Hematopoietic multipotent progenitor cell treated with erythropoietin and hydrocortisone succinate and interleukin-3 and kit ligand, for 15 days (in vitro differentiated cells): ENCODE measurements around the gene SCAF8.
"Not testable (repeated sequence)": the region's sequence is repeated elsewhere in the genome, so short reads cannot be mapped to it uniquely, and the experiment has no call there.

ENCODE experiments used
- DNase-seq: peaks from one replicate; pipeline ENCODE4 v3.0.0-alpha.2; 2015; ENCODE audit warnings: low spot score

The SCAF8 gene

DNA sequence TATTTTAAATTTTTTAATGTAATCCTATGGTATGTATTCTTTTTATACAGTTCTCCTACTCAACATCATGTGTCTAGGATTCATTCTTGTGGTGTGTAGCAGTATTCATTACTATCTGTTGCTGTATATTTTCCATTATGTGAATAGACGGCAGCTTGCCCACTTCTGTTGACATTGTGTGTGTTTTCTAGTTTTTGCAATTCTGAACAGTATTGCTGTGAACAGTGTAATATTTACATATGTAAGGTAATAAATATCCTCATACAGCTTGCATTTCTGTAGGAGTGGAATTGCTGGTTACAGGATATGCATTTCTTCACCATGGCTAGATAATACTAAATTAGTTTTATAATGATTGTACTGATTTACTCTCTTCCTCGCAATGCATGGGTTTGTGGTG is 51.9 kb downstream of the SCAF8 start:
- DNase-seq = no peak

DNA sequence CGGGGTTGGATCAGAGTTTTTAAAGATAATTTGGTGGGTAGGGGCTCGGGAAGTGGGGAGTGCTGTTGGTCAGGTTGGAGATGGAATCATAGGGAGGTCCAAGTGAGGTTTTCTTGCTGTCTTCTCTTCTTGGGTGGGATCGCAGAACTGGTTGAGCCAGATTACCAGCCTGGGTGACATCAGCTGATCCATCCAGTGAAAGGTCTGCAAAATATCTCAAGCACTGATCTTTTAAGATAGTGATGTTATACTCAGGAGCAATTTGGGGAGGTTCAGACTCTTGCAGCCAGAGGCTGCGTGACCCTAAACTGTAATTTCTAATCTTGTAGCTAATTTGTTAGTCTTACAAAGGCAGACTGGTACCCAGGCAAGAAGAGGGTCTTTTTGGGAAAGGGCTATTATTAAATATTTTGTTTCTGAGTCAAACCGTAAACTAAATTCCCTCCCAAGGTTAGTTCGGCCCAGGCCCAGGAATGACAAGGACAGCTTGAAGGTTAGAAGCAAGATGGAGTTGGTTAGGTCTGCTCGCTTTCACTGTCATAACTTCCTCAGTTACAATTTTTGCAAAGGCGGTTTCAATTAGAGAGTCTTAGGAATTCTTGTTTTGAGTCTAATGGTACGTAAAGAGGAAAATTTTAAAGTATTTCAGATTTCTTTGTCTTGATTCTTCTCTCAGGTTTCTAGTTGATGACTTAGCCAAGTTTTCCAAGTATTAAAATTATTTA is 53.1 kb downstream of the SCAF8 start:
- no peak for DNase-seq

GRCh38 chr6:154791556-154792317 is 58.5 kb downstream of the SCAF8 start:
- DNase-seq = no peak

DNA sequence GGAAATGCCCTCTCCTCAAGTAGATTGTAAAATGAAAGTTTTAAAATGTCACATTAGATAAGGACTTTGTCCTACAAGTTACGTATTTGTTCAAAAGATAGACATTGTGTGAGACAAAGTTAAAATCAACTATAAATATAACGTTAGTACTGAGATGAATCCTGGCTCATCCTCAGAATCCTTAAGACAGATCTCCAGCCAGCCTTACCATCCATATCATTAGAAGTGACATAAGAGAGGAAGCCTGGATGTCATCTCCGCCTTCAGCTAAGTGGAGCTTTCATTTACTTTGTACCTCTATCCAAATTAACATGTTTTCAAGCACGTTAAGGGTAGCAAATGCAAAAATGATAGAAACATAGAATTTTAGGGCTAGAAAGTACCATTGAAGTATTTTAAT is 59.1 kb downstream of the SCAF8 start:
- no peak for DNase-seq

DNA sequence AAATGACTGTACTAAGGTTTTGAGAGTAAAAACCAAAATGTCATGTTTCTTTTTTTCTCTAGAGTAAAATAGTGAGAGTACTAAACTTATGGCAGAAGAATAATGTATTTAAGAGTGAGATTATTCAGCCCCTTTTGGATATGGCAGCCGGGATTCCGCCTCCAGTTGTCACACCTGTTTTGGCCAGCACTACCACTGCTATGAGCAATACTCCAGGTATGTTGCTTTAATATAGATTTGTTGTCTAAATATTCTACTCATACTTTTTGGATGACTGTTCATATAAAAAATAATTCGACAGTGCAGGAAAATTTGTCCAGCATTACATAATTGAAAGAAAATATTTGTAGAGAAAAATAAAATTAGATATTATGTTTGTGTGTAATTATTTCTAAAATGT is 59.5 kb downstream of the SCAF8 start:
- DNase-seq = no peak

DNA sequence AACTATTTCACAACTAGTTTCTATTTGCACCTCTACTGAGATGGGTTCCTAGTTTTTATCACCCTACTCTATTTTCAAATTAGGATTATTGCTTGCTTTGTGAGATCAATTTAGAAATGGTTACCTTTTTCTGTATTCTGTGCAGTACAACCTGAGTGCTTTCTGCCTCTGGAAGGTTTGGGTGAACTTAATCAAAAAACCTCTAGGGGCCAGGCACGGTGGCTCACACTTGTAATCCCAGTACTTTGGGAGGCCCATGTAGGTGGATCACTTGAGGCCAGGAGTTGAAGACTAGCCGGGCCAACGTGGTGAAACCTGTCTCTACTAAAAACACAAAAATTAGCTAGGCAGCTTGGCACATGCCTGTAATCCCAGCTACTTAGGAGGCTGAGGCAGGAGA is 63.3 kb downstream of the SCAF8 start:
- DNase-seq = no peak

DNA sequence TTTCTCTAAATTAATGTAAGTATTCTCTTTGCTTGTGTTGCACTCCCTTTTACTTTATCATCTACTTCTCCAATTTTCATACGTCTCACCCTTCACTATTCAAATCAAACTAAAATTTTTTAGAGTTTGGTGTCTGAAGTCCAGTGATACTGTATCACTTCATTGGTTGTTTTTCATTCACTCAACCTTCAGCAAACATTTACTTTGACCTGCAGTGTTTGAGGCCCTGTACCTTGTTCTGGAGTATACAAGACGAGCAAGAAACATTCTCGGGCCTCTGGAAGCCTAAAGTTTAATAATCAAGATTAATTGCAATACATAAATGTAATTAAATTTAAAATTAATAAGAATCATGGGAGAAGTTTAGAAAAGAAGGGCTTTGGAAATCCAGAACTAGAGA is 64.6 kb downstream of the SCAF8 start:
- no peak for DNase-seq

DNA sequence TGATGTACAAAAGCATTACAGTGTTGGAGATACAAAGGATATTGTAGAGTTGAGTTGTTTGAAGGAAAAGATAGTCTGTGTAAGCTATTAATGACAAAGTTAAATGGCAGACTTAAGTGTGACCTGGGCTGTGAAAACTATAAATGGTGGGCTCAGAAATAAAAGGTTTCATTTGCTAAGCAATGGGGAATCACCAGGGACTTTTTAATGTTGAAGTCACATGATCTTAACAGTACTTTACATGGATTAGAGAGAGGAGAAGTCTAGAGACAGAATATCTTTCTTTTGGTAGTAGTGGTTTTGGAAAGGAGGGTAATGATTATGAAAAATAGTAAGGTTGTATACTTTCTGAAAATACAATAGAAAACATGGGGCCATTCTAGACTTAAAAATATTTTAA is 67.1 kb downstream of the SCAF8 start:
- DNase-seq = no peak

DNA sequence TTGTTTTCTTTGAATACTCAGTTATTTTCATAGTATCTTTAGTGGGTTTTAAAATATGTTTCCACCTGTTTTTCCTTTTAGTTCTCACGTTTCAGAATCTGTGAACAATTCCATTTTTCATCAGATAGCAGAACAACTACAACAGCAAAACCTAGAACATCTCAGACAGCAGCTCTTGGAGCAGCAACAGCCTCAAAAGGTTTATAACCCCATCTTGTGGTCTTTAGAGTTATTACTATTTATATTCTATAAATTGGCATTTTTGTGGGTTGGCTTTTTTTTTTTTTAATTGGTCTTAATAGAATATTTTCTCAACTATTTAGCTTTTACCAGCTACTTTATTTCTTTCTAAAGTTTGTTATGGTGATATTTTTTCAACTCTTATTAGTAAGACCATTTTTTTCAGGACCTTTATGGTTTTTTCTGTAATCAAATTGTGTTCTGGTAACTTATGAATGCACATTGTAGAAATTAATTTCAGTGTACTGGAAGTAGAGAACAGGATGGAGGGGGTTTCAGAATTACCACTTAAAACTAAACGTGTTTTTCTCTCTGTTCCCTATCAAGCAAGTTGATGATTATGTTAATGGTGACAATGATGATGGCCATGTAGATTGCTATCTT is 72.2 kb downstream of the SCAF8 start:
- peak; percentile 75 for DNase-seq

- DNase-seq = no peak
Measured at GRCh38 chr6:154806804-154807203, 73.6 kb downstream of the SCAF8 start.

DNA sequence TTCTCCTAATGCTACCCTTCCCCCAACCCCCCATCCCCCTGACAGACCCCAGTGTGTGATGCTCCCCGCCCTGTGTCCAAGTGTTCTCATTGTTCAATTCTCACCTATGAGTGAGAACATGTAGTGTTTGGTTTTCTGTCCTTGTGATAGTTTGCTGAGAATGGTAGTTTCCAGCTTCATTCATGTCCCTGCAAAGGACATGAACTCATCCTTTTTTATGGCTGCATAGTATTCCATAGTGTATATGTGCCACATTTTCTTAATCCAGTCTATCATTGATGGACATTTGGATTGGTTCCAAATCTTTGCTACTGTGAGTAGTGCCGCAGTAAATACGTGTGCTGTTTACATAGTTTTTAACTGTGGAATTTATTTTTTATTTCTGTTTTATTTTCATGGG is 78.4 kb downstream of the SCAF8 start:
- DNase-seq = not testable (repeated sequence)

DNA sequence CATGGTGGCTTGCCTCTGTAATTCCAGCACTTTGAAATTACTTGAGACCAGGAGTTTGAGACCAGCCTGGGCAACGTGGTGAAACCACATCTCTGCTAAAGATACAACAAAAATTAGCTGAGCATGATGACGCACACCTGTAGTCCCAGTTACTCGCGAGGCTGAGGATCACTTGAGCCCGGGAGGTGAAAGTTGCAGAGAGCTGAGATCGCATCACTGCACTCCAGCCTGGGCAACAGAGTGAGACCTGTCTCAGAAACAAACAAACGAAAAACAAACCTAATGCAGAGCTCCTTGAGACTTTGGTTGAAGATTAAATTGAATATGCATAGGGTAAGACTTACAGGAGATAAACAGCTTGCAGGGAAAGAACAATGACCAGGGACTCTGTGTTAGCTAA is 80.8 kb downstream of the SCAF8 start:
- DNase-seq = no peak

DNA sequence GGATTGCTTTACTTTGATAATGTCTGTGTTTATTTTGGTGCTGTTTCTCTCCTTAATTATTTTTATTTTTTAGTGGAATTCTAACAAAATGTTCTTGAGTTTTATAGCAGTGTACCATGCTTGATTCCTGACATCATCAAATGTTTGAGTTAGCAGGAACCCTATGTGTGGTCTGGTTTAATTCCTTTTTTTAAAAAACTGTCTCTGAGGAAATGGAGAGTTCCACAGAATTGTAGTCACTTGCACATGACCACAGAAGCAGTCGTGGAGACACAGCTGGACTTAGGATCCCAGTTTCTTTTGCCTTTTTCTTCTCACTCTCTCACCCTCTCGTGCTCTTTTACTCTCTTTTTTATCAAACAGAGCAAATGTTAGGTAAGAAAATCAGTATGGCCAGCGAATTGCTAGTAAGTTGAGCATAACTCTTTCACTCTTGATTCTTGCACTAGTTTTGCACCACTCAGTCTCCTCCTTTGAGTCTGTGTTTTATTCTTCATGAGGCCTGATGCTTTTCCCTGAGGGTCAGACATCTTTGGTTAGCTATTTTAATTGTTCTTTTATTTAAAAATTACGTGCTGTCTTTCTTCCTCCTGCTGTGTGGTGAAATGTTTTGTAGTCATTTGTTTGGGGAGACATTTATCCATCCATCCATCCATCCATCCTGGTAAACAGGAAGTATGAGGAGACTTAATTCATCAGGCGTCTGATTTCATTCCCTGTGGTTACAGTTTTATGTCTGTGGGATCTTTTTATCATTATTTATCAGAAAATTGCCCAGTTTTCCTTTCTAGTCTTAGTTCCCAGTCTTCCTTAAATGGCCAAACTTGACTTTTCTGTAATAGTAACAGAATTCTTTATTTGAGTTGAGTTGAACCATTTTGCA is 83.0 kb downstream of the SCAF8 start:
- DNase-seq = no peak

GRCh38 chr6:154821099-154821498 is 87.9 kb downstream of the SCAF8 start:
- DNase-seq = no peak

GRCh38 chr6:154821638-154822037 is 88.4 kb downstream of the SCAF8 start:
- no peak for DNase-seq

DNA sequence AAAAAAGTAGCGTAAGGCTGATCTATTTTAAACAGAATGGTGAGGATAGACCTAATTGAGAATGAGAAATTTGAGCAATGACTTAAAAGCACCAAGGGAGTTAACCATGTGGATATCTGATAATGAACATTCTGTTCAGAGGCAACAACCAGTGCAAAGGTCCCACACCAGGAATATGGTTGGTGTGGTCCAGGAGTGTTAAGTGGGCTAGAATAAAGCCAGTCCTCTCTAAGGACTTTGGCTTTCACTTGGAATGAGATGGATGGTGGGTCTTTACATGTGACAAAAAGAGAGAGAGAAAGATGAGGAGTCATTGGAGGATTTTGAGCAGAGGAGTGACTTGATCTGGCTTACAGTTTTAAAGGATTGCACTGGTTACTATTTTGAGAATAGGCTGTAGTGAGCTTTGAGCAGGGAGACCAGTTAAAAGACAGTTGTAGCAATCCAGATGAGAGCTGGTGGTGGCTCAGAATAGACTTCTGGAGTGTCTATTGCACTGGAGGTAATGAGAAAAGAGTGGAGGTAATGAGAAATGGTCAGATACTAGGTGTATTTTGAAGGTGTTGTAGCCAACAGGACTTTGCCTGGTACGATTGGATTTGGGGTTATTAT is 89.8 kb downstream of the SCAF8 start:
- no peak for DNase-seq

DNA sequence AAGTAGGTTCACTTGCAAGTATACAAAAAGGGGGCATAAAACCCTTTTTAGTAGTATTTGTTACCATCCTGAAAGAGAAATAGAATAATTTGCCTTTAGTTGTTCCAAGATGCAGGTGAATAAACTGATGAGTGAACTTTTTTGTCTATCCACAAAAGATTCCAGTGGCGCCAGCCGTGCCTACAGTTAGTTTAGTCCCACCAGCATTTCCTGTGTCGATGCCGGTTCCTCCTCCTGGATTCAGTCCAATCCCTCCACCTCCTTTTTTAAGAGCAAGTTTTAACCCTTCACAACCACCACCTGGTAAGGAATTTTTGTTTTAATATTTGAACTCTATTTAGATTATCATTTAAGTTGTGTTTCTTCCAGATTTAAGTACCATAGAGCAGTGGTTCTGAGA is 90.9 kb downstream of the SCAF8 start:
- no peak for DNase-seq

DNA sequence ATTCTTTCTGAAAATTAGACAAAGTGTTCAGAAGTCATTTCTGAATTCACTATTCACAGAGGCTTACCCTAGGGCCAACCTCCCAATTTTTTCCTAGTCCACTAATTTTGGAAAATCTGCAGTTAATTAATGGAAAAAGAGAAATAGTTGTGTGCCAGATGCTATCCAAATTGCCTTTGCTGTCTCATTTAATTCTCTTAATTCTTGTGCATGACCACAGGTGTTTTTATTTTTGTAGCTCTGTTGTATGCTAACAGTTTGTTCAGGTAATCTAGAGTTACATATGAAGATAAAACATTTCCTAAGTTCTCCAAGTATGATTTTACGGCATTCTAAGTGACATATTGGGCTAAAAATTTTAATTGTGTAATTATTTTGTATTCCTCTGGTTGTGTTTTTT is 96.8 kb downstream of the SCAF8 start:
- no peak for DNase-seq

DNA sequence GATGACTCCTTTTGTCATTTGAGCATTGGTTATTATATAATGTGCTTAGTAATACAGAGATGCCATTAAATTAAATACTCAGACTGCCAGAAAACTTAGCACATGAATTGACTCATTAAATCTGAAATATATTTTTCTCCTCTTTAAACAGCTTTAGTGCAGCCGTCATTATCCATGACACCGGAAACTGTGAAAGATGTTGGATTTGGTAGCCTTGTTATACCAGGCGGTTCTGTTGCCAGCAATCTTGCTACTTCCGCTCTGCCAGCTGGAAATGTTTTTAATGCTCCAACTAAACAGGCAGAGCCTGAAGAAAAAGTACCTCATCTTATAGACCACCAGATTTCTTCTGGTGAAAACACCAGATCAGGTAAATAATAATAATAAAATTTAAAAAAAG is 97.6 kb downstream of the SCAF8 start:
- no peak for DNase-seq

DNA sequence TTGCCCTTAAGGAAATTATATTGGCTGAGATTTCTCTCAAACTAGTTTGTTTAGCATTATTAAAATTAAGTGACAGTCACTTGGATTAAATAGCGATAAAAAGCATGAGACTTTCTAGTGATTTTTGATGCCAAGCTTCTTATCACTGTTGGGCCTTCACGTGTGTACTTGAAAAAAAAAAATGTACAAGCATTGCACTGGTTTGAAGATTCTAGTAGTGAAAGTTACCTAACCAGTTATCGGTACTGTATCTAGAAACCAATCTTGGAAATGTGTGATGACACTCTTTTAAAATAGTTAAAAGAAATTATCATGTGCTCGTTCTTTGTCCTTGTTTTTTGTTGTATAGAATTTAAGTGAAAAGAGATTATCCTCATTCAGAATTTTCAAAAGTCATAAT is 102.1 kb downstream of the SCAF8 start:
- DNase-seq = no peak

GRCh38 chr6:154839546-154839945 is 106.3 kb downstream of the SCAF8 start:
- no peak for DNase-seq

DNA sequence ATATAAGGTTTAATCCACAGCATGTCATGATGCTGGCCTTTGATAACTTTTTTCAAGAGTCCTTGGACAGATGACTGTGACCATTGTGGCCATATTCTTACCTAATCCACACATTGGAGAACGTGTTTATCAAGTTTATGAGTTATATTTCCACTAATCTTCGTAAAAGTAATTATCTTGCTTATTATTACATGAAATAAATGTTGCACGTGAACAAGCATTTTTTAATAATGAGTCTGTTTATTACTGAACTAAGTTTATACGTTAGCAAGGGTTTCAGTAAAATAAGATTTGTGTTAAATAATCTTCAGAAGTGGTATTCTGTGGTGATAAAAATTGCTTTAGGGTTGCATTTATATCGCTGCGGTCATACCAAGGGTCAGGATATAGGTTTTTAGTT is 107.1 kb downstream of the SCAF8 start:
- DNase-seq = no peak
